Measurements from ENCODE around the gene NUDT1.

The NUDT1 gene

DNA sequence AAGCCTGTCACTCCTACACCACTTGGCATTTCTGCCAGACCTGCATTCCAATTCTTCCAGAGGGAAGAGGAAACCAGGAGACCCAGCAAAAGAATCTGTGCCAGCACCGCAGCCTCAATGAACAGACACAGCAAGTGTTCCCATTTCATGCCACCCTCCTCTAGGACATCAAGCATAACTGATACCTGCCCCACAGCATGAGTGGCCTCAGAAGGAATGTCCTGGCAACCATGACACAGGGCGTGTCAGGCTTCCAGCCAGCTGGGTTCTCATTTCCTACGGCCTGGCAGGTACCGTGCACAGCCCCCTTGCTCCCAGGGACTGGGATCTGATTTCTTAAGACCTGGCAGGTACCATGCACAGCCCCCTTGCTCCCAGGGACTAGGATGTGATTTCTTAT is 17.1 kb upstream of the NUDT1 start:
- no peak for DNase-seq

DNA sequence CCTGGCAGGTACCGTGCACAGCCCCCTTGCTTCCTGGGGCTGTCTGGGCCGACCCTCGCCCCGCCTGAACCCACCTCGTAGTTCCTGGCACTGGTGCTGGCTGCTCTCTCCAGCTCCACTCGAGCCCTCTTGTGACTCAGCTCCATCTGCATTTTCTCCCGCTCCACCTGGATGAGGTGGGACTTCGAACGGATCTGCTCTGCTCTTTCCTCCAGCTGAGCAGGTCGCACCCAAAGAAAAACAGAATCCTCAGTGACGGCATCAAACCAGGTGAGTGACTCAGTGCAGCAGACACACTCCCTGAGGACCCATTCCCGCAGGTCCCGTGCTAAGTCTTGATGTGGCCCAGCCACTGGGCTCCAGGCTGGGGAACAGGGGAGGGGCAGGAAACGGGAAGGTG is 16.7 kb upstream of the NUDT1 start:
- no peak for DNase-seq

DNA sequence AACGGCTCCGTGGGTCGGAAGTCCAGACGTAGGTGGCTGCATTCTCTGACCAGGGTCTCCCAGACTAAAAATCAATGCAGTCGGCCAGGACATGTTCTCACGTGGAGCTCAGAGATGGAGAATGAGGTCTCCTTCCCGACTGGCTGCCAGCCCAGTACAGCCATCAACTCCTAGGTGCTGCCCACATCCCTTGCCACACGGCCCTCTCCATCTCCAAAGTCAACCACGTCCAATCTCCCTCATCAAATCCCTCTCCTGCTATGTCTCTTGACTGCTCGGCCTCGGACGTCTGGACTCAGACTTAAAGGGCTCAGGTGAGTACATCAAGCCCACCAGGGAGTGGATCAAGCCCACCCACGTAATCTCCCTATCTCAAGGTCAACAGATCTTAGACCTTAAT is 16.2 kb upstream of the NUDT1 start:
- DNase-seq = no peak

GRCh38 chr7:2227699-2228098 is 14.3 kb upstream of the NUDT1 start:
- no peak for DNase-seq

GRCh38 chr7:2228921-2229320 is 13.1 kb upstream of the NUDT1 start:
- no peak for DNase-seq

GRCh38 chr7:2229467-2229866 is 12.6 kb upstream of the NUDT1 start:
- no peak for DNase-seq

DNA sequence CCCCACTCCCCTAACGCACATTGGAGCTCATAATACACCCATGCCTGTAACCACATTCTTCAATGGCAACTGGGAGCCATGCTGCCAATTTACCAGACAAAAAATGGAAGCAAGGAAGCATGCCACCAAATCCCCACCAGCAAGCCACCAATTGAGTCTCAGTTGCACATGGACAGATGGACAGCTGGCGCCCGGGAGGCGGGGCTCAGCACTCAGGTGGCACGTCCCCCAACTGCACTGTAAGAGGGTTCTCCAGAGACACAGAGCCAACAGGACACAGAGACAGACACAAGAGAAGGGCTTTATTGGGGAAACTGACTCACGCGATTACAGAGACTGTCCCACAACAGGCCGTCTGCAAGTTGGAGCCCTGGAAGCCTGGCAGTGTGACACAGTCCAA is 11.8 kb upstream of the NUDT1 start:
- DNase-seq = no peak

- DNase-seq = no peak
Measured at GRCh38 chr7:2230882-2231281, 11.1 kb upstream of the NUDT1 start.

DNA sequence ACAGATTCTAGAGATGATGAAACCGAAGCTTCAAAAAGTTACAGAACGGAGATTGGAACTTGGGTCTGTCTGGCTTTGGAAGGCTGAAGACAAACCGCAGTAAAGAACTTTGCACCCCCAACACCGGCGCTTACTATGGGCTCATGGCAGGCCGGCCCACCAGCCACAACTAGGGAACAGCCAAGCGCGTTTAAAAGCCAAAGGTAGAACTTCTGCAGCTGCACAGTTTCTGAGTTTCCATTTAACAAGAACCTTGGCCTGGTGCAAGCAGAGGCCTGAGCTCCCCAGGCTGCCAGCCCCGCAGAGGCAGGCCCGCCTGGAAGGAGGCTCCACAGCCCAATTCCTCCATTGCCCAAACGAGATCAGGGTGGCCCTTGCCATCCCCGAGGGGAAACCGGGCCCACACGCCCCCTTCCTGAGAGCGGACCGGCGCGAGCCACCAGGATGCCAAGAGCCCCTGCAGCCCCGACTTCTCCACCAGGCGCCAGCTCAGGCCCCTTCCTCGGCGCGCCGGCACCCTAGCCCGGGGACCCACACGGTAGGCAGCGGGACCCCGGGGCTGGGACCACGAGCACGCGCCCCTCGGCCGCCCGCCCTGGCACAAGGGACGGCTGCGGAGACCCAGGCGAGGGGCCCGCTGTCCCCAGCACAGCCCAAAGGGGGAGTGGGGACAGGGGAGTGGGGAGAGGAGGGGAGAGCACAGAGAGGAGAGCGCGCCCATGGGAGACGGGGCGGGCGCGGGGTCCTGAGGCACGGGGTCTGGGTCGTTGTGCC is 9.8 kb upstream of the NUDT1 start:
- peak; percentile 39 for DNase-seq

DNA sequence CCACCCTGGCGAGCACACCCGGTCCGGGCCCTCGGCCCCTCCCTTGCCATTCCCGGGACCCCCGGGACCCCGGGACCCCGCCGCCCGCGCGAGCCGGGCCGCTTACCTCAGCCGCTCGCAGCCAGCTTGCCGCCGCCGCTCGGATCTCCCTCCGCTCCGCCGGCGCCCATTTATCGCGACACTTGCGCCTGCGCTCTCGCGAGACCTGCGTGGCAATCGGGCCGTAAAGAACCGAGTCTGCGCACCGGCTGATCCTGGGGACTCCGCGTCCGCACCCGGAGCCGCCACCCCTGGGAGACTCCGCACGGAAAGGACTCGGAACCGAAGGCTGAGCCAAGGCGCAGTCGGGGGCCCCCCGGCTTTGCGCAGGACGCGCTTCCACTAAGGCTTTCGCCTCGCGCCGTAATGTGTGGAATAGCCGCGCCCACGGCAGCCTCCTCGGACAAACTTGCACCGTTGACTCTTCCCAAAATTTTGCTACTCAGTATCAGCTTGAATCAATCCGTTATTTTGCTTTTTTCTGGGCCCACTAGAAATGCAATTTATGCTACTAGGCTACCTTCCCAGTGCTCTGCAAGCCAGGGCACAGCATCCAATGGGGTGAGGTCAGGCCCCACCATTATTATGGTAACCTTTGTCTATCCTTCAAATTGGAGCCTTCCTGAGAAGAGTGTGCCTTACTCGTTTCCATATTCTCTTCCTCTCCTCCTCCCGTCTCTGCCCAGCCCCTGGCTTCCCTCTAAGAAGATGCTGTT is 9.1 kb upstream of the NUDT1 start, which contains the start of gene MAD1L1:
MAD1L1 (minus strand) TSS at position 180 of the 755 bp plus-strand sequence. CDS start 2,812 bp downstream, outside the sequence.
- DNase-seq = peak; percentile 92

DNA sequence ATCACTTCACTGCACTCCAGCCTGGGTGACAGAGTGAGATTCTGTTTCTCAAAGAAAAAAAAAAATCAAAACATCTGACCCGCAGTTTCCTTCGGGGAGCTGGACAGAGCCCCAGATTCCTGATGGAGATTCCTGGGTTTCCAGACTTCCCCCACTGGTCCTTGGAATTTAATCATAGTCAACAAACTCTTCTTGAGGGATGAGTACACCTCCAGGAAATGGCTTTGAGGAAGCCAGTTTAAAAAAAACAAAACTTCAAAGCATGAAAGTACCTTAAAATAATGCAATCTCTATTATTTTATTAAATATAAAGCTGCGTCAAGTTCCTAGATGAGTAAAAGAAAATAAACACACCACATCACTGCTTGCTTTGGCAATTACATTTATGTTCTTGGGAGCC is 8.1 kb upstream of the NUDT1 start:
- no peak for DNase-seq

DNA sequence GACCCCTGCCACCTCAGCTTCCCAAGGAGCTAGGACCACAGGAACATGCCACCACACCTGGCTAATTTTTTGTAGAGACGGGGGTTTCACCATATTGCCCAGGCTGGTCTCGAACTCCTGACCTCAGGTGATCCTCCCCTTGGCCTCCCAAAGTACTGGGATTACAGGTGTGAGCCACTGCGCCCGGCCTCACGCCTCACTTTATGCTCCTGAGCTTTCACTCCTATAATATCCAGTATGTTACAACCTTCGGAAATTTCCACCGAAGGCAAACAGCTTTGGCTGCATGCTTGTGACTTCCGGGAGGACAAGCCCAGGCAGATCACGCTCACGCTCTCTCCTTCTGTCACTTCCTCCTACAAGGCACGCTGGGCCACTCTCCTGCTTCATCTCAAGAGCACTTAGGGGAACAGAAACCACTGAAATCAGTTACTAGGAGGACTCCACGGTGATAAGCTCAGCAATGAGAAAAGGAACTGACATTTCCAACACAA is 4.9 kb upstream of the NUDT1 start:
- no peak for DNase-seq

DNA sequence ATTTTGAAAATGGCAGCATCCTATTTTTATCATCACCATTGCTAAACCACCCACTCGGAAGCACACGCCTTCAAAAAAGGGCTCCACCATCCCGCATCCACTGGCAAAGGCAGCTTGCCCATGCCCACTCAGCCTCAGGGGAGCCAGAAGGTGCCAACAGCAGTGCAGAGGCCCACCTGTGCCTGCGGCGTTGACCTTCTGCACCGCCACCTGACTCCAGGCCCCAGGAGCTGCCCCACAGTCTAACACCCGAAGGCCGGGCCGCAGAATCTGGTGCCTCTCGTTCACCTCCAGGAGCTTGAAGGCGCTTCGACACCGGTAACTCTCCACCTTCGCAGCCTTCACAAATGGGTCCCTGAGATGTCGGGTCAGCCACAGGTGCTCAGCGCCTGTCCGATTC is 2.8 kb upstream of the NUDT1 start:
- DNase-seq = no peak

DNA sequence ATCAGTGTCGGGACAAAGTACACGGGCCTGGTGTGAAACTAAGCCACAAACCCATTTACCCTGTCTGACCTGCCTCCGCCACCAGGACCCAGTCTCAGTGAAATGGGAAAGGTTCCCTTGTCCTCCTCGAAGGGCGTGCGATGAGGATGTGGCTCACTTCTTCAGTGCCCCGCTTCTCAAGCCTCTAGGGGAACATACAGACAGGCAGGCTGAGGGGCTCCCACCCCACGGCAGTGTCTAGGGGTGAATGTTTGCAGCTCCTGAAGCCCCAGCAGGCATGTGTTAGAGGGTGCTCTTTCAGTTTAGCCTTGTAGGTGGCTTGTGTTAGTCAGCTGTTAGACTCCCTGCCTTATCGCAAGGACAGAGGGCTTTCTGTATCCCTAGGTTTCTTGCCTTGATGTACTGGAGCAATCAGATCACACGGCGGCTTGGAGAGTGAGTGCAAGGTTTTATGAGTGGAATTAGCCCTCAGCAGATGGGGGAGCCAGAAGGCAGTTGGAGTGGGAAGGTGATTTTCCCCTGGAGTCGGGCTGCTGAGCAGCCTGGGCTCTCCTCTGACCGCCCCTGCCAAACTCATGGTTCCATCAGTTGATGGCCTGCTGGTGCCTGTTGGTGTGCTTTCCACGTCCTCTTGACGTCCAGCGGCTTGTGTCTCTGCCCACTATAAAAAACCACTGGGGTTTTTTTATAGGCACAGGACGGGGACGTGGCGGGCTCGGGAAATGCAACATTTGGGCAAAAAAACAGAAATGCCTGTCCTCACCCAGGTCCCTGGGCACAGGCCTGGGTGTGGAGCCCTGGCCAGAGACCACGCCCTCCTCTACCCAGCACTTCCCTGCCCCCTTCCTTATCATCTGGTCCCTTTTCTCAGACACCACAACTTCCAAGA is 759 bp downstream of the NUDT1 start:
- peak; percentile 54 for DNase-seq

- no peak for DNase-seq
Measured at GRCh38 chr7:2243458-2243857, 1.4 kb downstream of the NUDT1 start.

GRCh38 chr7:2244404-2244995 is 2.5 kb downstream of the NUDT1 start:
- no peak for DNase-seq

- no peak for DNase-seq
Measured at GRCh38 chr7:2245883-2246675, 4.1 kb downstream of the NUDT1 start.

DNA sequence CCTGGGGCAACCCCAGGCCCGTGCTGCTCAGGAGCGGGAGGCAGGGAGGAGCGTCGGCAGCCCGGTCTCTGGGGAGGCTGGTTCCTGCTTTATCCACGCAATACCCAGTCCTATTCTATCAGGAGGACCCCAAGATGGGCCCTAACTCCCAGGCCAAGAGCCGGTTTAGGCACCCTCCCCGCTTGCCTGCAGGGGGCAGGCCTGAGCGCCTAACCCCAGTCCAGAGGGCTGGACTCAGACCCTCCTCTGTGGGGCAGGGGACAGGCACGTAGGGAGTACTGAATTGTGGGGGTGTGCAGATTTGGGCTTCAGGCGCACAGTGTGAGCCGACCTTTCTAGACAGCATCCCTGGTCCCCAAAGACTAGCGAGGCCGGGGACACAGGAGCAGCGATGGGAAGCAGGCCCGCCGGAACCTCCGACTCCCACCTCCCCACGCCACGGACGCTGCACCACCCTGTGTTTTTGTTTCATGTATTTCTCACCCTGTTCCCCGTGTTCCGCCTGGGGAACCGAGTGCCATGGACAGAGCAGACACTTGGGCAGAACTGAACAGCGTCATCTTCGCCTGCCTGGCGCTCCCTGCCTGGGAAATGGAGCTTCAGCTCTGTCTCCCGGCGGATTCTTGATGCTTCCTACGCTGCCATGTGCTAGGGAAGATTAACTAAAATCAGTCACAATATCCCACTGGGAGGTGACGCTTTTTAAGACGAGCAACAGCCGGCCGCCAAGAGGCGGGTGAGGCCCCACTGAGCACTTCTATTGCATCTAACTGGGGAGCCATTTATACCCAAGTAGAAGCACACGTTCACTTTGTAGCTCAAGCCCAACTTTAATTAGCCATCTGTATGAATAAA is 5.3 kb downstream of the NUDT1 start:
- peak; percentile 62 for DNase-seq

DNA sequence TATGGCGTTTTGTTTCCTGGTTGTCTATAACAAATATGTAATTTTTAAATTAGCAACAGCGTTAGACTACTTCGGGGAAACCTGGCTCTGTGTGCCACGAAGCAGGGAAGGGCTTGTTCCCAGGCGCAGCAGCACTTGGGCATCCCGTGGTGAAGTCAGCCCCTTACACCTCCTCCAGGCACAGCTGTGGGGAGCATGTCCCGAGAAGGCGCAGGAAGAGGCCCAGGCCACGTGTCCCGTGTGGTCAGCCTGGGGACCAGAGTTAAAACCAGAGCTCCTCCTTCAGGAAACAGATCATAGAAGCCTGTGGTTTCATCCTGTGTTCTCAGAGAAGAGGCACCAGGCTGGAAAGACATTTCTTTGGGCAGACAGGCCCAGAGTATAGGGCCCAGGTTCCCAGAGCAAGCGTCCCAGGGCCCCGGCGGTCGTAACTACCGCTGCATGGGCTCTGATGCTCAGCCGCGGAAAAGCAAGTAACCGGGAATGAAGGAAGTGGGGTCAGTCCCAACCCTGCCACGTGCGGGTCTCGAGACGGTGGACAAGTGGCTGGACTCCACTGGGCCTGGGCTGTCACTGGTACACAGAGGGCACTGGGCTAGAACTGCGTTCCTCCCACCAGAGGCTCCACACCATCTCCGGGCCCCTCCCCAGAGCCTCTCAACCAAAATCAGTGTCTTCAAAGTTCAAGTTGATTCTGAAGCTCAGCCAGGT is 7.1 kb downstream of the NUDT1 start:
- DNase-seq = peak; percentile 40

GRCh38 chr7:2249744-2250323 is 7.8 kb downstream of the NUDT1 start:
- no peak for DNase-seq

Data from stimulated activated CD8-positive, alpha-beta memory T cell treated with anti-CD3 and anti-CD28 coated beads, Interleukin-4, amount 100 ng/mL, for 48 hours (primary cell).